Fibroblast of mammary gland (primary cell): Measurements from ENCODE around the gene CYLD.

ENCODE experiments used
- DNase-seq: peaks from one replicate; pipeline ENCODE4 v3.0.0-alpha.2; 2010; ENCODE audit warnings: low read depth
- H3K4me3 ChIP-seq: 2 replicates; pipeline ENCODE4 v1.5.1; 2011; ENCODE audit warnings: low read depth, mild to moderate bottlenecking, low read length, moderate library complexity; ENCODE audit not compliant: control insufficient read depth
- CTCF ChIP-seq: conservative IDR thresholded peaks from 2 replicates; pipeline ENCODE4 v1.5.1; 2011; ENCODE audit warnings: low read depth, low read length, inconsistent platforms; ENCODE audit not compliant: control insufficient read depth, insufficient read depth

The CYLD gene

GRCh38 chr16:50762241-50762640 lies 20.4 kb downstream of the CYLD start:
- DNase-seq: no peak
- no peak overlapping the region for H3K4me3 ChIP-seq

GRCh38 chr16:50763211-50763610 lies 21.3 kb downstream of the CYLD start:
- H3K4me3 ChIP-seq: no peak overlapping the region
- no peak for TF ChIP-seq CTCF
- DNase-seq: no peak

More at GRCh38 chr16:50762241-50762640, 20.4 kb downstream of the CYLD start:
- TF ChIP-seq CTCF: no peak

- TF ChIP-seq CTCF: no peak
- H3K4me3 ChIP-seq: no peak overlapping the region
- DNase-seq: no peak
Observed at GRCh38 chr16:50765260-50765659, 23.4 kb downstream of the CYLD start.

- H3K4me3 ChIP-seq: no peak overlapping the region
- DNase-seq: no peak
Observed at GRCh38 chr16:50765861-50766260, 24.0 kb downstream of the CYLD start.

GRCh38 chr16:50767197-50767596 lies 25.3 kb downstream of the CYLD start:
- no peak for DNase-seq
- TF ChIP-seq CTCF: no peak
- no peak overlapping the region for H3K4me3 ChIP-seq

More at GRCh38 chr16:50765861-50766260, 24.0 kb downstream of the CYLD start:
- TF ChIP-seq CTCF: no peak

- no peak overlapping the region for H3K4me3 ChIP-seq
- peak; percentile 94 for DNase-seq
- TF ChIP-seq CTCF: no peak
Observed at GRCh38 chr16:50771366-50771765, 29.5 kb downstream of the CYLD start.

- no peak overlapping the region for H3K4me3 ChIP-seq
- no peak for DNase-seq
- TF ChIP-seq CTCF: no peak
Observed at GRCh38 chr16:50774405-50774804, 32.5 kb downstream of the CYLD start.
